Activated T-helper 2 cell treated with anti-CD3 and anti-CD28 coated beads, Interferon-gamma antibody, Interleukin-2, Interleukin-4, amounts not matched to agents 10 μg/mL and 5 μg/mL and 100 μg/mL, durations not matched to agents 14 hours and 24 hours and 36 hours (primary cell): ENCODE data around the gene IL17RC. TPM values are rescaled to one million over a fixed set of nuclear protein-coding genes. Genes with fewer than 3 reads are reported as not detected.
"Not testable (repeated sequence)": the region's sequence is repeated elsewhere in the genome, so short reads cannot be mapped to it uniquely, and the experiment has no call there.

Experiments
- DNase-seq: peaks from one replicate; pipeline ENCODE4 v3.0.0; 2021; ENCODE audit warnings: low spot score
- H3K27ac Mint-ChIP-seq: one replicate; pipeline ENCODE4 v1.8.0; 2021; ENCODE audit warnings: mixed read lengths
- H3K27me3 Mint-ChIP-seq: one replicate; pipeline ENCODE4 v1.8.0; 2021; ENCODE audit warnings: low read depth, mixed read lengths
- H3K36me3 Mint-ChIP-seq: one replicate; pipeline ENCODE4 v1.8.0; 2021; ENCODE audit warnings: low read depth, mixed read lengths
- H3K4me1 Mint-ChIP-seq: one replicate; pipeline ENCODE4 v1.8.0; 2021; ENCODE audit warnings: low read depth, mixed read lengths
- H3K4me3 Mint-ChIP-seq: one replicate; pipeline ENCODE4 v1.8.0; 2021; ENCODE audit warnings: low read depth, mild to moderate bottlenecking, moderate library complexity, mixed read lengths
- H3K9me3 Mint-ChIP-seq: one replicate; pipeline ENCODE4 v1.8.0; 2021; ENCODE audit warnings: mixed read lengths
- intact Hi-C: fragments of 100-400 bp; cut with micrococcal nuclease; formaldehyde crosslinking; loops from one replicate; pipeline ENCODE4 v1.15.1; 2023
- total RNA-seq: library from RNA; stranded (reverse); gene quantifications from 2 replicates; pipeline ENCODE4 v1.2.3, GENCODE V29; 2022

The IL17RC gene
- total RNA-seq, 1 donor from 2014 or later = 0.27 TPM

DNA sequence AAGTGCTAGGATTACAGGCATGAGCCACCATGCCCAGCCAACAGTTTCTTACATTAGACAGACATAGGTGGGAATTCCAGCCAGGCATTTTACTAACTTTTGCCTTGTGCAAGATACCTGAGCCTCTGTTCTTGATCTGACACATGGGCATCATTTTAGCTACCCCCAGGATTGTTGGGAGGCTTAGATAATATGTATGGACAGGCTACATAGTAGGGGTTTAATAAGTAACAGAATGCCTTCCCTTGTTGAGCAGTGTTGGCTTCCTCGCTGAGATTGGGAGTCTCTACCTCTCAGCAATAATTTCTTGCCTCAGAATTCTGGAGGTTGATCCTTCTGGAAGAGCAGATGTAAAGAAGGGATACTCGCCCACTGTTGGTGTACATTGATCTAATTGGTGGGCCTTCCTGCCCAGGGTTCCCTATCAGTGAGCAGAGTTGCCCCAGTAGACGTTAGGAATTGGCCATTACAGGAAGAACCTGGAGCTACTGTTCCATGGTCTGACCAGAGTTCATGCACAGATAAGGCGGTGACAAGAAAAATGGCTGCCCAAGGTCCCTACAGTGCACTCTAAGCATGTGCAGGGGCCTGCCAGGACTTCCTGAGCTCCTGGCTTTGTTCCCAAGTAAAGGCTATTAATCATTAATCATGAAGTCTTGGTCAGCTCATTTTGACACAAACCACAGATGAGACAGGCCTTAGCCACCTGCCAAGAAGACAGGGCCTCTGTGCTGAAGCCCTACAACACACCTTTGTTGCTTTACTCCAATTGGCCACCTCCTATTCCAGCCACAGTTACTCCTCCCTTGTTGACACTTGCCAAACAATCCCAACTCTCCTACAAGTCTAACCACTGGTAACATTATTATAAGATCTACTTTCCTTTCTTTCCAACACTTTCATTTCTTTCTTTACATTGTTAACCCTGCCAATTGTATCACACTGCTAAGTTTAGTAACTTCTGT lies 19.2 kb upstream of the IL17RC start:
- H3K27ac Mint-ChIP-seq = no peak overlapping the region
- no peak overlapping the region for H3K4me3 Mint-ChIP-seq

DNA sequence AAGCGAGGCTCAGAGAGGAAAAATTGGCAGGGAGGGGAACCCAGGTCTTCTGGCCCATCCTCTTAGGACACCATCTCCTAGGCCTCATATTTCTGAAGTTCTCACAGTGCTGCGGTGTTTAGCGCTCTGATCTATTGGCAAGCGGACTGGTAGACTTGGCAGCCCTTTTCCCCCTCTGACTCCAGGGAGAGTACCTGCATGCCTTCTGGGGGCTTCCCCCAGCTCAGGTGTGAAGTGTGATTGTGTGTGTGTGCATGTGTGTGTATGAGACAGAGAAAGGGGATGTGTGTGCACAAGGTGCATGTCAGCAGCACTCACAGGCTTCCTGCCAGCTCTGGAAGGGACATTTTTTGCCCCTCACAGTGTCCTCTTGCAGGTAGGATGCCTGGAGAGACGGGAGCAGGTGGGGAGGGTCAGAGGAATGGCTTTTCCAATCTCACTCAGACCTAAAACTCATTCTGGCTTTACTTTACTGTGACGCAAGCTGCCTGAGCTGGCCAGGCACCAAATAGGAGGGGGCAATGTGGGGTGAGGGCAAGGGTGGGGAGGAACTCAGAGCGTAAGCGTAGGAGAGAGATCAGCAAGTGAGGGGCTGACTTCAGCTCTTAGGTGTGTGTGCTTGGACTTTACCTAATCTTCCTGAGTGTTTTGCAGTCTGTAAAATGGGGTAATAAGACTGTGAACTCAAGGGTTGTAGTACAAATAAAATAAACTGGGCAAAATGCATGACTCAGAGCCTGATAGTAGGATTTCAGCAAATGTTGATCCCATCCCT lies 18.2 kb upstream of the IL17RC start:
- Mint-ChIP-seq H3K27me3 (no peaks in the 10 kb centered on the region), H3K36me3 (peaks cover 20% of the 10 kb centered on the region), H3K27ac (no peak overlapping the region), H3K9me3 (no peaks in the 10 kb centered on the region), H3K4me1 (peaks cover 36% of the 10 kb centered on the region), H3K4me3 (no peak overlapping the region)
- no peak for DNase-seq
- intact Hi-C loops = no loop called here

More for the DNA sequence above, 19.2 kb upstream of the IL17RC start:
- Mint-ChIP-seq H3K9me3 (no peaks in the 10 kb centered on the region), H3K36me3 (peaks cover 28% of the 10 kb centered on the region), H3K27me3 (no peaks in the 10 kb centered on the region), H3K4me1 (peaks cover 34% of the 10 kb centered on the region)
- DNase-seq = no peak
- intact Hi-C loops = no loop called here

DNA sequence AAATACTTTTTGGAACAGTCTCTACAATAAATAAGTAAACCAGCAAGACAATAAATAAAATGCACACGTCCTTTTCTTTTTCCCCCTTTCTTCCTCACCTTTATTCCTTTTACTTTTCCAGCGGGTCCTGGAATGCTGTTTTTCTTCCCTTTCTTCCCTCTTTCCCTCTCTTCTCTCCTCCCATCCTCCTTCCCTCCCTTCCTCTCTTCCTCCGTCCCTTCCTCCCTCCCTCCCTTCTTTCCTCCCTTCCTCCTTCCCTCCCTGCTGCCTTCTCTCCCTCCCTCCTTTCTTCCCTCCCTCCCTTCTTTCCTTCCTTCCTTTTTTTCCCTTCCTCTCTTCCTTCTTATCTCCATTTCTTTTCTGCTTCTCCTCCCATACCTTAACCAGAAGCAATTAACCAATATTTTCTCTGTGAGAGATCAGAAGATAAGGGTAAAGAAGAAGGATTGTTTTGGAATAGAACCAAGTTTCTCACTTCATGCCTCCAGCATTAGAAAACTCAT lies 17.6 kb upstream of the IL17RC start:
- no peaks in the 10 kb centered on the region for H3K9me3 Mint-ChIP-seq
- peaks cover 33% of the 10 kb centered on the region for H3K4me1 Mint-ChIP-seq
- H3K27me3 Mint-ChIP-seq = no peaks in the 10 kb centered on the region
- no peak overlapping the region for H3K4me3 Mint-ChIP-seq
- H3K27ac Mint-ChIP-seq = no peak overlapping the region
- intact Hi-C loops = no loop called here
- H3K36me3 Mint-ChIP-seq = peaks cover 13% of the 10 kb centered on the region
- no peak for DNase-seq

- H3K27me3 Mint-ChIP-seq, intact Hi-C loops, H3K4me3 Mint-ChIP-seq, H3K36me3 Mint-ChIP-seq, DNase-seq, H3K9me3 Mint-ChIP-seq, H3K27ac Mint-ChIP-seq: not testable (repeated sequence)
- H3K4me1 Mint-ChIP-seq = peaks cover 25% of the 10 kb centered on the region
Observed at GRCh38 chr3:9900965-9901415, 15.9 kb upstream of the IL17RC start.

- H3K27me3 Mint-ChIP-seq = no peaks in the 10 kb centered on the region
- no peaks in the 10 kb centered on the region for H3K36me3 Mint-ChIP-seq
- H3K4me1 Mint-ChIP-seq = peaks cover 25% of the 10 kb centered on the region
- H3K4me3 Mint-ChIP-seq = peak overlapping the region; percentile 18
- no peaks in the 10 kb centered on the region for H3K9me3 Mint-ChIP-seq
- intact Hi-C loops = no loop called here
- no peak overlapping the region for H3K27ac Mint-ChIP-seq
- DNase-seq = no peak
Observed at GRCh38 chr3:9901967-9902366, 14.9 kb upstream of the IL17RC start.

- intact Hi-C loops = loop anchor here (1.0 kb wide), 1 partner anchor 12 kb away; the partner anchor contains the start of gene JAGN1
- peak within 1 kb of the TSS; percentile 18 for H3K4me3 Mint-ChIP-seq
- H3K27ac Mint-ChIP-seq = peak within 1 kb of the TSS; percentile 67
- no peaks in the 10 kb centered on the region for H3K27me3 Mint-ChIP-seq
- H3K9me3 Mint-ChIP-seq = no peaks in the 10 kb centered on the region
- no peak for DNase-seq
- no peaks in the 10 kb centered on the region for H3K36me3 Mint-ChIP-seq
- peaks cover 25% of the 10 kb centered on the region for H3K4me1 Mint-ChIP-seq
Observed at GRCh38 chr3:9902372-9903237, 14.3 kb upstream of the IL17RC start, which contains the start of gene IL17RE. Gene IL17RE, plus strand, starts transcription at chr3:9902848. Its CDS starts 85 bp downstream, at chr3:9902933.

GRCh38 chr3:9903238-9903624 lies 13.7 kb upstream of the IL17RC start:
- Mint-ChIP-seq H3K9me3 (no peaks in the 10 kb centered on the region), H3K4me3 (no peak overlapping the region), H3K4me1 (peaks cover 25% of the 10 kb centered on the region), H3K36me3 (no peaks in the 10 kb centered on the region), H3K27me3 (no peaks in the 10 kb centered on the region), H3K27ac (peak overlapping the region; percentile 17)
- intact Hi-C loops = loop anchor here (1.0 kb wide), 1 partner anchor 13 kb away; the partner anchor contains the start of gene JAGN1
- DNase-seq = no peak

DNA sequence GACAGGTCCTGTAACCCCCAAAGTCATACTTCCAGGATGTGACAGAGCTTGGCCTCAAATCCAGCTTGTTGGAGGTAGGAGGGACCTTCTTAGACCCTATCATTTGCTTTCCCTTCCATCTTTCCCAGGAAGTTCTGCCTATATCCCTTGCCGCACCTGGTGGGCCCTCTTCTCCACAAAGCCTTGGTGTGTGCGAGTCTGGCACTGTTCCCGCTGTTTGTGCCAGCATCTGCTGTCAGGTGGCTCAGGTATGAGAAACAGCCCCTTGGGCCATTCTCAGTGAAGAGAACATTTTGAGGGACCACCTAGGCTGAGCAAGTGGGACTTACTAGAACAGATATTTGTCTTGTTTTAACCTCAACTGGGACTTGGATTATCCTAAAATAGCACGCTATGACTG lies 13.0 kb upstream of the IL17RC start:
- H3K36me3 Mint-ChIP-seq = no peaks in the 10 kb centered on the region
- peaks cover 25% of the 10 kb centered on the region for H3K4me1 Mint-ChIP-seq
- no peaks in the 10 kb centered on the region for H3K27me3 Mint-ChIP-seq
- no peaks in the 10 kb centered on the region for H3K9me3 Mint-ChIP-seq
- DNase-seq = no peak
- intact Hi-C loops = loop anchor here (1.0 kb wide), 1 partner anchor 14 kb away; the partner anchor contains the start of gene JAGN1
- H3K27ac Mint-ChIP-seq = no peak overlapping the region
- no peak overlapping the region for H3K4me3 Mint-ChIP-seq

GRCh38 chr3:9906480-9906879 lies 10.4 kb upstream of the IL17RC start:
- H3K9me3 Mint-ChIP-seq = no peaks in the 10 kb centered on the region
- DNase-seq = no peak
- no peaks in the 10 kb centered on the region for H3K36me3 Mint-ChIP-seq
- H3K4me3 Mint-ChIP-seq = no peak overlapping the region
- H3K4me1 Mint-ChIP-seq = peaks cover 29% of the 10 kb centered on the region
- H3K27ac Mint-ChIP-seq = no peak overlapping the region
- peaks cover 10% of the 10 kb centered on the region for H3K27me3 Mint-ChIP-seq
- intact Hi-C loops = no loop called here

GRCh38 chr3:9908286-9908685 lies 8.6 kb upstream of the IL17RC start:
- Mint-ChIP-seq H3K4me1 (peaks cover 20% of the 10 kb centered on the region), H3K4me3 (no peak overlapping the region), H3K27me3 (peaks cover 13% of the 10 kb centered on the region), H3K36me3 (no peaks in the 10 kb centered on the region), H3K9me3 (peaks cover 3% of the 10 kb centered on the region), H3K27ac (no peak overlapping the region)
- no peak for DNase-seq
- intact Hi-C loops = no loop called here

DNA sequence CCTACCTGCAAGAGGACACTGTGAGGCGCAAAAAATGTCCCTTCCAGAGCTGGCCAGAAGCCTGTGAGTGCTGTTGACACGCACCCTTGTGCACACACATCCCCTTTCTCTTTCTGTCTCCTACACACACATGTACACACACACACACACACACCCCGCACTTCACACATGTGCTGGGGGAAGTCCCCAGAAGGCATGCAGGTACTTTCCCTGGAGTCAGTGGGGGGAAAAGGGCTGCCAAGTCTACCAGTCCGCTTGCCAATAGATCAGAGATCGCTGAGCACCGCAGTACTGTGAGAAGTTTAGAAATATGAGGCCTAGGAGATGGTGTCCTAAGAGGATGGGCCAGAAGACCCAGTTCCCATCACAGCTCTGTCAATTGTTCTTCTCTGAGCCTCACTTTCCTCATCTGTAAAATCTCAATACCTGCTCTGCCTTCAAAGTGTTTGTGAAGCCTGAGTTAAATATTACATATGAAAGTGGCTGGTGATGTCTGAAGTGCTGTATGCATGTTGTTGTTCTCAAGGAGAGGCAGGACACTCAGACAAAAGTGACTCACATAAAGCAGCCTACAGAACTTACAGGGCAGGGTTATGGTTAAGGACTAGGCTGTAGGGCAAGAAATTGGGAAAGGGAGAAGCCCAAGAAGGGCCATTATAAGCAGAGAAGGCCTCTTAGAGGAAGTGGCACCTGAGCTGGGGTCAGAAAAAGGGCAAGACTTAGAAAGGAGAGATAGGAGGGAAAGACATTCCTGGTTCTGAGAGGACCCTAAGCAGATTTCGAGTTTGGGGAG lies 7.5 kb upstream of the IL17RC start:
- H3K4me3 Mint-ChIP-seq = no peak overlapping the region
- intact Hi-C loops = no loop called here
- H3K4me1 Mint-ChIP-seq = peaks cover 13% of the 10 kb centered on the region
- H3K9me3 Mint-ChIP-seq = peaks cover 3% of the 10 kb centered on the region
- H3K27ac Mint-ChIP-seq = no peak overlapping the region
- DNase-seq = no peak
- no peaks in the 10 kb centered on the region for H3K36me3 Mint-ChIP-seq
- H3K27me3 Mint-ChIP-seq = peaks cover 15% of the 10 kb centered on the region
